SK-N-MC (cell line): ENCODE results near the gene NADSYN1.

Experiments
- EZH2 ChIP-seq: fragments of 200-600 bp; sonication (generic); IDR thresholded peaks from one replicate; pipeline ENCODE4 v1.6.1; 2017; ENCODE audit warnings: antibody characterized with exemption
- POLR2AphosphoS5 ChIP-seq: IDR thresholded peaks from 2 replicates; pipeline ENCODE4 v1.6.1; 2012; ENCODE audit warnings: mild to moderate bottlenecking, low read depth, low read length, borderline replicate concordance

DNA sequence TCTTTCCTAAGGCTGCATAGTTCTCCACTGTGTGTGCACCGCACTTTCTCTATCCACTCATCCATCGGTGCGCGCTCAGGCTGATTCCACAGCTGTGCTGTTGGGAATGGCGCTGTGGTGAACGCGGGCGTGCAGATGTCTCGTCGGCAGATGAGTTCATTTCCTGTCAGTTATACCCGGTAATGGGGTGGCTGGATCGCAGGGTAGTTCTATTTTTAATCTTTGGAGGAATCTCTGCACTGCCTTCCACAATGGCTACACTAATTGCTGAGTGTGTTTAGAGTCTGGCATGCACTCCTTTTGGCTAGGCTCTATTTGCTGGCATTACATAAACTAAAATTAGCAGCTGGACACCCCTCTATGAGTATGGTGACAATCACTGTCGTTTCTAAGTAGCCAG, 46.1 kb downstream of the NADSYN1 start:
- TF ChIP-seq POLR2AphosphoS5 (no peak), EZH2 (no peak)
